GM20000 (cell line): ENCODE results near the gene SYPL2.

Experiments
- DNase-seq: peaks from one replicate; pipeline ENCODE4 v3.0.0; 2012; ENCODE audit warnings: low spot score
- CTCF ChIP-seq: IDR thresholded peaks from 2 replicates; pipeline ENCODE4 v1.5.1; 2012; ENCODE audit warnings: mild to moderate bottlenecking, control low read depth; ENCODE audit errors: extremely low read depth, missing control alignments

Gene SYPL2

GRCh38 chr1:109499661-109500536 is 33.6 kb downstream of the SYPL2 start:
- TF ChIP-seq CTCF: peak; percentile 20
- DNase-seq: peak; percentile 45

- DNase-seq: no peak
- no peak for TF ChIP-seq CTCF
Observed at GRCh38 chr1:109500941-109501381, 34.6 kb downstream of the SYPL2 start.

- TF ChIP-seq CTCF: no peak
- no peak for DNase-seq
Observed at GRCh38 chr1:109501644-109502363, 35.5 kb downstream of the SYPL2 start.

GRCh38 chr1:109502364-109502851 is 36.1 kb downstream of the SYPL2 start:
- no peak for DNase-seq
- TF ChIP-seq CTCF: no peak

- DNase-seq: no peak
- no peak for TF ChIP-seq CTCF
Observed at GRCh38 chr1:109503935-109504334, 37.6 kb downstream of the SYPL2 start.

- TF ChIP-seq CTCF: no peak
- no peak for DNase-seq
Observed at GRCh38 chr1:109504974-109505373, 38.6 kb downstream of the SYPL2 start.
